HepG2 (cell line): Measurements from ENCODE around the gene UBE2O. TPM values are rescaled to one million over a fixed set of nuclear protein-coding genes. Genes with fewer than 3 reads are reported as not detected.

ENCODE experiments used
- ARNT ChIP-seq: fragments of 450-650 bp; IDR thresholded peaks from 2 replicates; pipeline ENCODE4 v1.6.1; 2017
- ARNTL ChIP-seq: sonication (generic); formaldehyde crosslinking; IDR thresholded peaks from 2 replicates; pipeline ENCODE4 v1.4.0; 2020; ENCODE audit warnings: mild to moderate bottlenecking, missing genetic modification reagents
- ATF7 ChIP-seq, 2 experiments: fragments of 450-650 bp in 1 of 2; sonication (generic) in 1 of 2; formaldehyde crosslinking in 1 of 2; IDR thresholded peaks; 2 replicates each; pipeline versions ENCODE4 v1.4.0 to v1.6.1; 2016 to 2020; ENCODE audit warnings: antibody characterized with exemption in 1 of 2, mild to moderate bottlenecking in 1 of 2, missing genetic modification reagents in 1 of 2
- HMG20B ChIP-seq: conservative IDR thresholded peaks from 2 replicates; pipeline ENCODE4 v1.6.1; 2016; ENCODE audit warnings: missing genetic modification reagents, missing compliant biosample characterization
- JUN ChIP-seq: sonication (generic); formaldehyde crosslinking; IDR thresholded peaks from 2 replicates; pipeline ENCODE4 v1.4.0; 2020; ENCODE audit warnings: mild to moderate bottlenecking, missing genetic modification reagents
- KLF9 ChIP-seq: IDR thresholded peaks from 2 replicates; pipeline ENCODE4 v1.6.1; 2016; ENCODE audit warnings: low read depth
- PAWR ChIP-seq: sonication (generic); formaldehyde crosslinking; IDR thresholded peaks from 2 replicates; pipeline ENCODE4 v1.4.0; 2020; ENCODE audit warnings: missing genetic modification reagents, mild to moderate bottlenecking, borderline replicate concordance
- POLR2AphosphoS5 ChIP-seq: IDR thresholded peaks from 2 replicates; pipeline ENCODE4 v1.6.1; 2012; ENCODE audit warnings: low read depth, low read length
- POLR2G ChIP-seq: fragments of 200-400 bp; formaldehyde crosslinking; IDR thresholded peaks from 2 replicates; pipeline ENCODE4 v1.6.1; 2018; ENCODE audit warnings: mild to moderate bottlenecking, low read depth, low read length, moderate library complexity
- PPARG ChIP-seq: conservative IDR thresholded peaks from 2 replicates; pipeline ENCODE4 v1.6.1; 2016; ENCODE audit warnings: missing biosample characterization, missing genetic modification reagents
- RARA ChIP-seq: IDR thresholded peaks from 2 replicates; pipeline ENCODE4 v1.6.1; 2016; ENCODE audit warnings: missing genetic modification reagents, missing compliant biosample characterization
- SMARCC2 ChIP-seq: fragments of 450-650 bp; IDR thresholded peaks from 2 replicates; pipeline ENCODE4 v1.6.1; 2017; ENCODE audit warnings: antibody characterized with exemption, mild to moderate bottlenecking
- ZFAT ChIP-seq: sonication (generic); formaldehyde crosslinking; conservative IDR thresholded peaks from 2 replicates; pipeline ENCODE4 v1.8.1; 2023; ENCODE audit warnings: missing genetic modification reagents, inconsistent platforms
- ZNF30 ChIP-seq: sonication (generic); formaldehyde crosslinking; IDR thresholded peaks from 2 replicates; pipeline ENCODE4 v1.5.0; 2020; ENCODE audit warnings: mild to moderate bottlenecking, missing genetic modification reagents
- ZNF530 ChIP-seq: sonication (generic); formaldehyde crosslinking; IDR thresholded peaks from 2 replicates; pipeline ENCODE4 v1.5.0; 2020; ENCODE audit warnings: low read depth, mild to moderate bottlenecking, missing genetic modification reagents
- ZNF563 ChIP-seq: sonication (generic); formaldehyde crosslinking; IDR thresholded peaks from 2 replicates; pipeline ENCODE4 v1.8.0; 2022; ENCODE audit warnings: mild to moderate bottlenecking, moderate library complexity, missing genetic modification reagents
- ZNF7 ChIP-seq: IDR thresholded peaks from 2 replicates; pipeline ENCODE4 v1.6.1; 2016; ENCODE audit warnings: missing biosample characterization, missing genetic modification reagents
- ZNF790 ChIP-seq: sonication (generic); formaldehyde crosslinking; IDR thresholded peaks from 2 replicates; pipeline ENCODE4 v1.8.0; 2022; ENCODE audit warnings: missing genetic modification reagents, mild to moderate bottlenecking, borderline replicate concordance
- ZNF816 ChIP-seq: sonication (generic); formaldehyde crosslinking; IDR thresholded peaks from 2 replicates; pipeline ENCODE4 v1.8.0; 2022; ENCODE audit warnings: missing genetic modification reagents, mild to moderate bottlenecking, borderline replicate concordance
- polyA plus RNA-seq, 8 experiments: library from polyadenylated mRNA; depleted of rRNA in 3 of 8; stranded (reverse) in 7 of 8; unstranded in 1 of 8; fragments of >200 nt; fragmentation: Illumina TruSeq in 4 of 8; extraction: Trizol in 4 of 8; gene quantifications; 2 replicates each; pipeline versions ENCODE4 v1.2.1 to v1.2.3, GENCODE V29; 2011 to 2016; ENCODE audit warnings: low read depth in 4 of 8, missing spikeins in 1 of 8, mixed read lengths in 1 of 8; ENCODE audit not compliant: insufficient read depth in 1 of 8
- total RNA-seq, 5 experiments: library from RNA; depleted of rRNA; stranded (reverse); fragments of >200 nt; fragmentation: Illumina TruSeq; extraction: Trizol; gene quantifications; 2 replicates each; pipeline ENCODE4 v1.2.3, GENCODE V29; 2016; ENCODE audit warnings: low read depth in 1 of 5
- TF ChIP-seq, protein P1 (sequence below): sonication (generic); formaldehyde crosslinking; IDR thresholded peaks from 2 replicates; pipeline ENCODE4 v1.5.1; 2020; ENCODE audit warnings: mild to moderate bottlenecking, moderate library complexity, missing genetic modification reagents
- TF ChIP-seq, protein P2 (sequence below): sonication (generic); formaldehyde crosslinking; IDR thresholded peaks from 2 replicates; pipeline ENCODE4 v1.4.0; 2020; ENCODE audit warnings: missing genetic modification reagents, borderline replicate concordance
- TF ChIP-seq, protein P3 (sequence below): sonication (generic); formaldehyde crosslinking; IDR thresholded peaks from 2 replicates; pipeline ENCODE4 v1.4.0; 2020; ENCODE audit warnings: missing genetic modification reagents, mild to moderate bottlenecking, borderline replicate concordance
- TF ChIP-seq, protein P4 (sequence below): sonication (generic); formaldehyde crosslinking; IDR thresholded peaks from 2 replicates; pipeline ENCODE4 v1.5.1; 2020; ENCODE audit warnings: mild to moderate bottlenecking, missing genetic modification reagents, moderate library complexity
- TF ChIP-seq, protein P5 (sequence below): sonication (generic); formaldehyde crosslinking; IDR thresholded peaks from 2 replicates; pipeline ENCODE4 v1.4.0; 2020; ENCODE audit warnings: mild to moderate bottlenecking, missing genetic modification reagents

UBE2O gene
- total and polyA plus RNA-seq, 2 of the 13 experiments (the other 11 are each of a cell fraction or from before 2014, with no cell fraction given): 21.5 to 23.5 TPM

DNA sequence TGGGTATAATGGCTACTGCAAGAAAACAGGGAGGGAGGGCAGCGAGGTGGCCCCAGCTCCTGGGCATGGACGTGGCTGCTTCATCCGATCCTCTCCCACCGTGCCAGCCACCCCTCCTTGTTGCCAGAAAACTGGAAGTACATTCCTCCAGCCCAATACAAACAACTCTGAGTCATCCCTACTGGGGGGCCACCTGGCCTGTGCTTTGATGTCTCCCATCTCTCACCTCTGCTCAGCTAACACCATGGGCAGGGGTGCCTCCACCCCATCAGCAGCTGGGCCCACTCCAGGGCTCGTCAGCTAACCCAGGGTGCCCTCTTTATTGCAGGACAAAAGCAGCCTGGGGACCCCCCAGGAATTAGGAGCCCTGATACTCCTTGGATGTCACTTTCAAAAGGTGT lies 46.3 kb upstream of the UBE2O start (continued):
- TF ChIP-seq, protein P1, sequence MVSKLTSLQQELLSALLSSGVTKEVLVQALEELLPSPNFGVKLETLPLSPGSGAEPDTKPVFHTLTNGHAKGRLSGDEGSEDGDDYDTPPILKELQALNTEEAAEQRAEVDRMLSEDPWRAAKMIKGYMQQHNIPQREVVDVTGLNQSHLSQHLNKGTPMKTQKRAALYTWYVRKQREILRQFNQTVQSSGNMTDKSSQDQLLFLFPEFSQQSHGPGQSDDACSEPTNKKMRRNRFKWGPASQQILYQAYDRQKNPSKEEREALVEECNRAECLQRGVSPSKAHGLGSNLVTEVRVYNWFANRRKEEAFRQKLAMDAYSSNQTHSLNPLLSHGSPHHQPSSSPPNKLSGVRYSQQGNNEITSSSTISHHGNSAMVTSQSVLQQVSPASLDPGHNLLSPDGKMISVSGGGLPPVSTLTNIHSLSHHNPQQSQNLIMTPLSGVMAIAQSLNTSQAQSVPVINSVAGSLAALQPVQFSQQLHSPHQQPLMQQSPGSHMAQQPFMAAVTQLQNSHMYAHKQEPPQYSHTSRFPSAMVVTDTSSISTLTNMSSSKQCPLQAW (CRISPR knock-in tag): peak; percentile 89
- TF ChIP-seq PPARG (peak; percentile 92), ZNF816 (peak; percentile 46; the same call in 1 of the 2 replicates), ZNF7 (CRISPR knock-in tag) (no peak), SMARCC2 (peak; percentile 33; the same call in 1 of the 2 replicates), RARA (peak; percentile 90), ZFAT (no peak), ARNTL (CRISPR knock-in tag) (0 out of 2 replicates have a peak, but pooled peaks have one; percentile 30), POLR2G (peak; percentile 46; the same call in 1 of the 2 replicates), ZNF530 (no peak), JUN (CRISPR knock-in tag) (peak; percentile 96), ZNF30 (CRISPR knock-in tag) (no peak), ZNF563 (no peak), ATF7 (IDR thresholded peaks at IDR 0.05) (no peak), ATF7 (CRISPR knock-in tag; IDR thresholded peaks at IDR 0.05) (peak; percentile 79; the same call in 1 of the 2 replicates), PAWR (CRISPR knock-in tag) (no peak), ZNF790 (CRISPR knock-in tag) (no peak), ARNT (no peak), HMG20B (CRISPR knock-in tag) (peak; percentile 74; the same call in 1 of the 2 replicates), KLF9 (CRISPR knock-in tag) (no peak), POLR2AphosphoS5 (peak; percentile 23; the same call in 1 of the 2 replicates)
- TF ChIP-seq, protein P2, sequence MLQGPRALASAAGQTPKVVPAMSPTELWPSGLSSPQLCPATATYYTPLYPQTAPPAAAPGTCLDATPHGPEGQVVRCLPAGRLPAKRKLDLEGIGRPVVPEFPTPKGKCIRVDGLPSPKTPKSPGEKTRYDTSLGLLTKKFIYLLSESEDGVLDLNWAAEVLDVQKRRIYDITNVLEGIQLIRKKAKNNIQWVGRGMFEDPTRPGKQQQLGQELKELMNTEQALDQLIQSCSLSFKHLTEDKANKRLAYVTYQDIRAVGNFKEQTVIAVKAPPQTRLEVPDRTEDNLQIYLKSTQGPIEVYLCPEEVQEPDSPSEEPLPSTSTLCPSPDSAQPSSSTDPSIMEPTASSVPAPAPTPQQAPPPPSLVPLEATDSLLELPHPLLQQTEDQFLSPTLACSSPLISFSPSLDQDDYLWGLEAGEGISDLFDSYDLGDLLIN (CRISPR knock-in tag): 0 out of 2 replicates have a peak, but pooled peaks have one; percentile 44
- TF ChIP-seq, protein P3, sequence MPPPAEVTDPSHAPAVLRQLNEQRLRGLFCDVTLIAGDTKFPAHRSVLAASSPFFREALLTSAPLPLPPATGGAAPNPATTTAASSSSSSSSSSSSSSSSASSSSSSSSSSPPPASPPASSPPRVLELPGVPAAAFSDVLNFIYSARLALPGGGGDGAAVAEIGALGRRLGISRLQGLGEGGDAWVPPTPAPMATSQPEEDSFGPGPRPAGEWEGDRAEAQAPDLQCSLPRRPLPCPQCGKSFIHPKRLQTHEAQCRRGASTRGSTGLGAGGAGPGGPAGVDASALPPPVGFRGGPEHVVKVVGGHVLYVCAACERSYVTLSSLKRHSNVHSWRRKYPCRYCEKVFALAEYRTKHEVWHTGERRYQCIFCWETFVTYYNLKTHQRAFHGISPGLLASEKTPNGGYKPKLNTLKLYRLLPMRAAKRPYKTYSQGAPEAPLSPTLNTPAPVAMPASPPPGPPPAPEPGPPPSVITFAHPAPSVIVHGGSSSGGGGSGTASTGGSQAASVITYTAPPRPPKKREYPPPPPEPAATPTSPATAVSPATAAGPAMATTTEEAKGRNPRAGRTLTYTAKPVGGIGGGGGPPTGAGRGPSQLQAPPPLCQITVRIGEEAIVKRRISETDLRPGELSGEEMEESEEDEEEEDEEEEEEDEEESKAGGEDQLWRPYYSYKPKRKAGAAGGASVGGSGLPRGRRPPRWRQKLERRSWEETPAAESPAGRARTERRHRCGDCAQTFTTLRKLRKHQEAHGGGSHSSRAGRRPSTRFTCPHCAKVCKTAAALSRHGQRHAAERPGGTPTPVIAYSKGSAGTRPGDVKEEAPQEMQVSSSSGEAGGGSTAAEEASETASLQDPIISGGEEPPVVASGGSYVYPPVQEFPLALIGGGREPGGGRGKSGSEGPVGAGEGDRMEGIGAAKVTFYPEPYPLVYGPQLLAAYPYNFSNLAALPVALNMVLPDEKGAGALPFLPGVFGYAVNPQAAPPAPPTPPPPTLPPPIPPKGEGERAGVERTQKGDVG: no peak
- TF ChIP-seq, protein P4, sequence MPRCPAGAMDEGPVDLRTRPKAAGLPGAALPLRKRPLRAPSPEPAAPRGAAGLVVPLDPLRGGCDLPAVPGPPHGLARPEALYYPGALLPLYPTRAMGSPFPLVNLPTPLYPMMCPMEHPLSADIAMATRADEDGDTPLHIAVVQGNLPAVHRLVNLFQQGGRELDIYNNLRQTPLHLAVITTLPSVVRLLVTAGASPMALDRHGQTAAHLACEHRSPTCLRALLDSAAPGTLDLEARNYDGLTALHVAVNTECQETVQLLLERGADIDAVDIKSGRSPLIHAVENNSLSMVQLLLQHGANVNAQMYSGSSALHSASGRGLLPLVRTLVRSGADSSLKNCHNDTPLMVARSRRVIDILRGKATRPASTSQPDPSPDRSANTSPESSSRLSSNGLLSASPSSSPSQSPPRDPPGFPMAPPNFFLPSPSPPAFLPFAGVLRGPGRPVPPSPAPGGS: no peak
- TF ChIP-seq, protein P5, sequence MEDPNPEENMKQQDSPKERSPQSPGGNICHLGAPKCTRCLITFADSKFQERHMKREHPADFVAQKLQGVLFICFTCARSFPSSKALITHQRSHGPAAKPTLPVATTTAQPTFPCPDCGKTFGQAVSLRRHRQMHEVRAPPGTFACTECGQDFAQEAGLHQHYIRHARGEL (CRISPR knock-in tag): 0 out of 2 replicates have a peak, but pooled peaks have one; percentile 38
